Thymus (tissue), 2 donors: Measurements from ENCODE around the gene FOXJ2. TPM values are rescaled to one million over a fixed set of nuclear protein-coding genes. Genes with fewer than 3 reads are reported as not detected.

Source experiments
- polyA plus RNA-seq: library from polyadenylated mRNA; stranded (reverse); fragments of 200-250 nt; gene quantifications from one replicate; pipeline ENCODE4 v1.2.3, GENCODE V29; 2013
- total RNA-seq: library from RNA; stranded (reverse); fragments of 120-200 nt; gene quantifications from one replicate; pipeline ENCODE4 v1.2.4, GENCODE V29; 2013
- donor health status: healthy.

Gene FOXJ2
- total and polyA plus RNA-seq, 2 donors: 4.4 to 8.9 TPM

Other genes starting within 250 kb of the FOXJ2 start
- 0.05 TPM for gene NANOG, start 243.3 kb upstream of the FOXJ2 start, total RNA-seq
- gene NANOG, start 243.3 kb upstream of the FOXJ2 start, polyA plus RNA-seq: 0.02 TPM
- 0.19 TPM for gene SLC2A14, start 159.8 kb upstream of the FOXJ2 start, total RNA-seq
- gene SLC2A14, start 159.8 kb upstream of the FOXJ2 start, polyA plus RNA-seq: 0.07 TPM
- gene SLC2A3, start 96.5 kb upstream of the FOXJ2 start, total RNA-seq: 37.6 TPM
- gene SLC2A3, start 96.5 kb upstream of the FOXJ2 start, polyA plus RNA-seq: 14.9 TPM
- 8.2 TPM for gene C3AR1, start 33.6 kb downstream of the FOXJ2 start, total RNA-seq
- gene C3AR1, start 33.6 kb downstream of the FOXJ2 start, polyA plus RNA-seq: 9.6 TPM
- 34.4 TPM for gene NECAP1, start 49.6 kb downstream of the FOXJ2 start, total RNA-seq
- 33.3 TPM for gene NECAP1, start 49.6 kb downstream of the FOXJ2 start, polyA plus RNA-seq
- gene CLEC4A, start 90.9 kb downstream of the FOXJ2 start, total RNA-seq: 11.0 TPM
- 9.2 TPM for gene CLEC4A, start 90.9 kb downstream of the FOXJ2 start, polyA plus RNA-seq
- not detected for gene ZNF705A, start 124.3 kb downstream of the FOXJ2 start, total RNA-seq
- 0.05 TPM for gene ZNF705A, start 124.3 kb downstream of the FOXJ2 start, polyA plus RNA-seq
- 0.24 TPM for gene FAM90A1, start 194.9 kb downstream of the FOXJ2 start, total RNA-seq
- 0.37 TPM for gene FAM90A1, start 194.9 kb downstream of the FOXJ2 start, polyA plus RNA-seq